ENCODE results near the gene RAD51B.

The RAD51B gene

GRCh38 chr14:68316078-68316868 lies 496.7 kb downstream of the RAD51B start:
- H3K27me3 Mint-ChIP-seq, result no peaks in the 10 kb centered on the region
- H3K4me1 Mint-ChIP-seq (ENCODE audit: low read depth), result peaks cover 33% of the 10 kb centered on the region
- peaks cover 3% of the 10 kb centered on the region for H3K9me3 Mint-ChIP-seq
- H3K36me3 Mint-ChIP-seq (ENCODE audit: low read depth), result peaks cover 13% of the 10 kb centered on the region
- H3K27ac Mint-ChIP-seq, result no peak overlapping the region
- no peak overlapping the region for H3K4me3 Mint-ChIP-seq

- H3K4me1 Mint-ChIP-seq (ENCODE audit: low read depth), result peaks cover 30% of the 10 kb centered on the region
- no peaks in the 10 kb centered on the region for H3K27me3 Mint-ChIP-seq
- H3K27ac Mint-ChIP-seq, result peak overlapping the region; percentile 0
- peaks cover 9% of the 10 kb centered on the region for H3K36me3 Mint-ChIP-seq (ENCODE audit: low read depth)
- no peak overlapping the region for H3K4me3 Mint-ChIP-seq
- peaks cover 4% of the 10 kb centered on the region for H3K9me3 Mint-ChIP-seq
Measured at GRCh38 chr14:68317239-68317638, 497.7 kb downstream of the RAD51B start.

GRCh38 chr14:68318828-68319227 lies 499.2 kb downstream of the RAD51B start:
- Mint-ChIP-seq H3K27ac (no peak overlapping the region), H3K4me3 (no peak overlapping the region), H3K9me3 (peaks cover 4% of the 10 kb centered on the region), H3K27me3 (no peaks in the 10 kb centered on the region), H3K4me1 (ENCODE audit: low read depth) (peaks cover 16% of the 10 kb centered on the region), H3K36me3 (ENCODE audit: low read depth) (peaks cover 5% of the 10 kb centered on the region)

- H3K27ac Mint-ChIP-seq, result no peak overlapping the region
- H3K36me3 Mint-ChIP-seq (ENCODE audit: low read depth), result peaks cover 5% of the 10 kb centered on the region
- peaks cover 4% of the 10 kb centered on the region for H3K9me3 Mint-ChIP-seq
- H3K27me3 Mint-ChIP-seq, result no peaks in the 10 kb centered on the region
- H3K4me1 Mint-ChIP-seq (ENCODE audit: low read depth), result peaks cover 16% of the 10 kb centered on the region
- no peak overlapping the region for H3K4me3 Mint-ChIP-seq
Measured at GRCh38 chr14:68320495-68320894, 500.9 kb downstream of the RAD51B start.

- H3K27ac Mint-ChIP-seq, result peak overlapping the region; percentile 6
Measured at GRCh38 chr14:68322940-68323620, 503.5 kb downstream of the RAD51B start.

GRCh38 chr14:68325267-68325807 lies 505.8 kb downstream of the RAD51B start:
- H3K9me3 Mint-ChIP-seq, result peaks cover 4% of the 10 kb centered on the region
- H3K4me1 Mint-ChIP-seq (ENCODE audit: low read depth), result peaks cover 17% of the 10 kb centered on the region
- H3K36me3 Mint-ChIP-seq (ENCODE audit: low read depth), result peaks cover 5% of the 10 kb centered on the region
- no peak overlapping the region for H3K27ac Mint-ChIP-seq
- no peak overlapping the region for H3K4me3 Mint-ChIP-seq
- H3K27me3 Mint-ChIP-seq, result no peaks in the 10 kb centered on the region

More at GRCh38 chr14:68322940-68323620, 503.5 kb downstream of the RAD51B start:
- no peak overlapping the region for H3K4me3 Mint-ChIP-seq
- H3K27me3 Mint-ChIP-seq, result no peaks in the 10 kb centered on the region
- peaks cover 17% of the 10 kb centered on the region for H3K4me1 Mint-ChIP-seq (ENCODE audit: low read depth)
- peaks cover 5% of the 10 kb centered on the region for H3K36me3 Mint-ChIP-seq (ENCODE audit: low read depth)
- H3K9me3 Mint-ChIP-seq, result peaks cover 4% of the 10 kb centered on the region

GRCh38 chr14:68327231-68327630 lies 507.7 kb downstream of the RAD51B start:
- H3K27ac Mint-ChIP-seq, result no peak overlapping the region

GRCh38 chr14:68328509-68328908 lies 508.9 kb downstream of the RAD51B start:
- Mint-ChIP-seq H3K27ac (no peak overlapping the region), H3K27me3 (no peaks in the 10 kb centered on the region), H3K36me3 (ENCODE audit: low read depth) (no peaks in the 10 kb centered on the region), H3K4me3 (no peak overlapping the region), H3K9me3 (no peaks in the 10 kb centered on the region), H3K4me1 (ENCODE audit: low read depth) (peaks cover 15% of the 10 kb centered on the region)

More at GRCh38 chr14:68327231-68327630, 507.7 kb downstream of the RAD51B start:
- Mint-ChIP-seq H3K9me3 (no peaks in the 10 kb centered on the region), H3K36me3 (ENCODE audit: low read depth) (no peaks in the 10 kb centered on the region), H3K27me3 (no peaks in the 10 kb centered on the region), H3K4me3 (no peak overlapping the region), H3K4me1 (ENCODE audit: low read depth) (peaks cover 7% of the 10 kb centered on the region)

GRCh38 chr14:68331426-68331825 lies 511.8 kb downstream of the RAD51B start:
- H3K27me3 Mint-ChIP-seq, result no peaks in the 10 kb centered on the region
- no peak overlapping the region for H3K4me3 Mint-ChIP-seq
- H3K27ac Mint-ChIP-seq, result no peak overlapping the region
- no peaks in the 10 kb centered on the region for H3K36me3 Mint-ChIP-seq (ENCODE audit: low read depth)
- H3K4me1 Mint-ChIP-seq (ENCODE audit: low read depth), result peaks cover 22% of the 10 kb centered on the region
- no peaks in the 10 kb centered on the region for H3K9me3 Mint-ChIP-seq

- Mint-ChIP-seq H3K27ac (no peak overlapping the region), H3K4me3 (no peak overlapping the region), H3K27me3 (no peaks in the 10 kb centered on the region), H3K9me3 (no peaks in the 10 kb centered on the region), H3K4me1 (ENCODE audit: low read depth) (peaks cover 27% of the 10 kb centered on the region), H3K36me3 (ENCODE audit: low read depth) (no peaks in the 10 kb centered on the region)
Measured at GRCh38 chr14:68331991-68332390, 512.4 kb downstream of the RAD51B start.

GRCh38 chr14:68333262-68333661 lies 513.7 kb downstream of the RAD51B start:
- H3K4me3 Mint-ChIP-seq, result no peak overlapping the region
- H3K27me3 Mint-ChIP-seq, result no peaks in the 10 kb centered on the region
- H3K9me3 Mint-ChIP-seq, result no peaks in the 10 kb centered on the region
- H3K4me1 Mint-ChIP-seq (ENCODE audit: low read depth), result peaks cover 33% of the 10 kb centered on the region
- no peak overlapping the region for H3K27ac Mint-ChIP-seq
- no peaks in the 10 kb centered on the region for H3K36me3 Mint-ChIP-seq (ENCODE audit: low read depth)

GRCh38 chr14:68335312-68335711 lies 515.7 kb downstream of the RAD51B start:
- Mint-ChIP-seq H3K4me3 (no peak overlapping the region), H3K27me3 (no peaks in the 10 kb centered on the region), H3K27ac (no peak overlapping the region), H3K4me1 (ENCODE audit: low read depth) (peaks cover 33% of the 10 kb centered on the region), H3K9me3 (no peaks in the 10 kb centered on the region), H3K36me3 (ENCODE audit: low read depth) (no peaks in the 10 kb centered on the region)

- Mint-ChIP-seq H3K36me3 (ENCODE audit: low read depth) (no peaks in the 10 kb centered on the region), H3K9me3 (no peaks in the 10 kb centered on the region), H3K4me3 (no peak overlapping the region), H3K27ac (no peak overlapping the region), H3K4me1 (ENCODE audit: low read depth) (peaks cover 40% of the 10 kb centered on the region), H3K27me3 (no peaks in the 10 kb centered on the region)
Measured at GRCh38 chr14:68336165-68336564, 516.6 kb downstream of the RAD51B start.

- Mint-ChIP-seq H3K4me3 (no peak overlapping the region), H3K36me3 (ENCODE audit: low read depth) (no peaks in the 10 kb centered on the region), H3K27ac (no peak overlapping the region), H3K4me1 (ENCODE audit: low read depth) (peaks cover 51% of the 10 kb centered on the region), H3K27me3 (no peaks in the 10 kb centered on the region), H3K9me3 (no peaks in the 10 kb centered on the region)
Measured at GRCh38 chr14:68337279-68337678, 517.7 kb downstream of the RAD51B start.

- Mint-ChIP-seq H3K27me3 (no peaks in the 10 kb centered on the region), H3K36me3 (ENCODE audit: low read depth) (peaks cover 5% of the 10 kb centered on the region), H3K9me3 (peaks cover 4% of the 10 kb centered on the region), H3K27ac (no peak overlapping the region), H3K4me1 (ENCODE audit: low read depth) (peaks cover 43% of the 10 kb centered on the region), H3K4me3 (no peak overlapping the region)
Measured at GRCh38 chr14:68340262-68340661, 520.7 kb downstream of the RAD51B start.

Measured in stimulated activated naive CD8-positive, alpha-beta T cell treated with anti-CD3 and anti-CD28 coated beads, Interleukin-15, Interleukin-2, amounts not matched to agents 100 ng/mL and 50 ng/mL, for 24 hours (primary cell).